Esophagus muscularis mucosa (tissue), 4 donors: Measurements from ENCODE around the gene MARF1. TPM values are rescaled to one million over a fixed set of nuclear protein-coding genes. Genes with fewer than 3 reads are reported as not detected.

Experiments used
- DNase-seq: peaks from one replicate; pipeline ENCODE4 v3.0.0-alpha.2; 2017; ENCODE audit errors: extremely low spot score
- H3K27ac ChIP-seq, 4 donors: fragments of 200-600 bp; sonication (generic); replicated peaks in 1 of 4; 1 replicate in 3 of 4; 2 replicates in 1 of 4; pipeline ENCODE4 v1.5.1; 2016 to 2019; ENCODE audit warnings: mild to moderate bottlenecking in 1 of 4
- H3K27me3 ChIP-seq, 4 donors: fragments of 200-600 bp; sonication (generic); one replicate each; pipeline versions ENCODE4 v1.5.1 to v1.6.0; 2016 to 2019
- H3K36me3 ChIP-seq, 4 donors: fragments of 200-600 bp; sonication (generic); one replicate each; pipeline ENCODE4 v1.5.1; 2016 to 2019
- H3K4me1 ChIP-seq, 4 donors: fragments of 200-600 bp; sonication (generic); one replicate each; pipeline ENCODE4 v1.5.1; 2016 to 2019
- H3K4me3 ChIP-seq, 4 donors: fragments of 200-600 bp; sonication (generic); 1 replicate in 2 of 4; 2 replicates in 2 of 4; pipeline ENCODE4 v1.5.1; 2016 to 2019; ENCODE audit warnings: mild to moderate bottlenecking in 4 of 4, moderate library complexity in 1 of 4
- H3K9me3 ChIP-seq, 4 donors: fragments of 200-600 bp; sonication (generic); 1 replicate in 3 of 4; 2 replicates in 1 of 4; pipeline ENCODE4 v1.5.1; 2016 to 2019
- EP300 ChIP-seq: sonication (generic); formaldehyde crosslinking; IDR thresholded peaks from one replicate; pipeline ENCODE4 v1.6.1; 2017; ENCODE audit warnings: antibody characterized with exemption
- POLR2A ChIP-seq: fragments of 450-650 bp; IDR thresholded peaks from one replicate; pipeline ENCODE4 v1.6.1; 2017; ENCODE audit warnings: antibody characterized with exemption, moderate library complexity, mild to moderate bottlenecking, low read depth
- POLR2AphosphoS5 ChIP-seq, 2 donors: sonication (generic); formaldehyde crosslinking; IDR thresholded peaks; one replicate each; pipeline ENCODE4 v1.6.1; 2017; ENCODE audit warnings: antibody characterized with exemption in 2 of 2
- WGBS: methylation state at CpG from one replicate; pipeline ENCODE4 v1.1.5; 2018; 5-methylcytosine and 5-hydroxymethylcytosine counted together
- intact Hi-C: fragments of 100-400 bp; cut with DNase I; formaldehyde crosslinking; loops from one replicate; pipeline ENCODE4 v1.15.1; 2023
- total RNA-seq, 4 donors: library from RNA; depleted of rRNA; stranded (reverse); fragments of >200 nt; gene quantifications; one replicate each; pipeline versions ENCODE4 v1.1.0 to v1.2.1, GENCODE V29; 2016
- TF ChIP-seq, protein P1 (sequence below), 3 experiments: fragments of 200-600 bp in 2 of 3; fragments of 450-650 bp in 1 of 3; sonication (generic) in 2 of 3; IDR thresholded peaks; one replicate each; pipeline ENCODE4 v1.5.1; 2017 to 2019; ENCODE audit warnings: antibody characterized with exemption in 3 of 3, mild to moderate bottlenecking in 2 of 3, moderate library complexity in 1 of 3

MARF1 gene
- total RNA-seq, 4 donors from 2014 or later: 36.6 to 57.3 (median 52.0) TPM

DNA sequence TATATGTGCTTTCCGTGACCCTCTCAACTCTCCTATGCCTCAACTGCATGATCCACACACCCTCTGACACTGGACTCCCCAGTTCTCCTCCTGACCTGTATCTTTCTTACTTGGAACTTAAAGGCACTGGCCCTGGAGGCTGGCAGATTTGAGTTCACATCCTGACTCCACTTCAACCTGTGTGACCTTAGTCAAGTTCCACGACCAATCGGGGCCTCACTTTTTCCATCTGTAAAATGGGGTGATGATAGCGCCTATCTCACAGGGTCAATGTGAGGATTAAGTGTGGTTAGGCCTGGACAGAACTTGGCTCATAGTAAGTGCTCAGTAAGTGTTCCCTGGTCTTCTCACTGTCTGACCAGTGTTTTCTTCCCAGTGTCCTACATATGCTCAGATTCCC lies 25.1 kb downstream of the MARF1 start:
- H3K27ac ChIP-seq: no peak overlapping the region
- WGBS: 95% methylated on average over 4 of the region's 4 CpGs
- intact Hi-C loops: loop anchor here (10.0 kb wide), 1 partner anchor 193 kb away; no protein-coding TSS in a partner anchor
- H3K9me3 ChIP-seq: no peaks in the 10 kb centered on the region
- no peaks in the 10 kb centered on the region for H3K27me3 ChIP-seq
- DNase-seq: no peak
- H3K4me1 ChIP-seq: no peaks in the 10 kb centered on the region
- H3K36me3 ChIP-seq: peaks cover 66 to 100% (median 98%) of the 10 kb centered on the region in 4 donors
- H3K4me3 ChIP-seq: no peak overlapping the region
- TF ChIP-seq, protein P1, sequence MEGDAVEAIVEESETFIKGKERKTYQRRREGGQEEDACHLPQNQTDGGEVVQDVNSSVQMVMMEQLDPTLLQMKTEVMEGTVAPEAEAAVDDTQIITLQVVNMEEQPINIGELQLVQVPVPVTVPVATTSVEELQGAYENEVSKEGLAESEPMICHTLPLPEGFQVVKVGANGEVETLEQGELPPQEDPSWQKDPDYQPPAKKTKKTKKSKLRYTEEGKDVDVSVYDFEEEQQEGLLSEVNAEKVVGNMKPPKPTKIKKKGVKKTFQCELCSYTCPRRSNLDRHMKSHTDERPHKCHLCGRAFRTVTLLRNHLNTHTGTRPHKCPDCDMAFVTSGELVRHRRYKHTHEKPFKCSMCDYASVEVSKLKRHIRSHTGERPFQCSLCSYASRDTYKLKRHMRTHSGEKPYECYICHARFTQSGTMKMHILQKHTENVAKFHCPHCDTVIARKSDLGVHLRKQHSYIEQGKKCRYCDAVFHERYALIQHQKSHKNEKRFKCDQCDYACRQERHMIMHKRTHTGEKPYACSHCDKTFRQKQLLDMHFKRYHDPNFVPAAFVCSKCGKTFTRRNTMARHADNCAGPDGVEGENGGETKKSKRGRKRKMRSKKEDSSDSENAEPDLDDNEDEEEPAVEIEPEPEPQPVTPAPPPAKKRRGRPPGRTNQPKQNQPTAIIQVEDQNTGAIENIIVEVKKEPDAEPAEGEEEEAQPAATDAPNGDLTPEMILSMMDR (IDR thresholded peaks at IDR 0.05): no peak
- TF ChIP-seq POLR2AphosphoS5 (IDR thresholded peaks at IDR 0.05): no peak
- no peak for TF ChIP-seq POLR2A
- TF ChIP-seq EP300: no peak

- TF ChIP-seq POLR2A: no peak
- TF ChIP-seq POLR2AphosphoS5 (IDR thresholded peaks at IDR 0.05): no peak
- no peak for TF ChIP-seq EP300
- TF ChIP-seq, protein P1 (IDR thresholded peaks at IDR 0.05): no peak
- Histone ChIP-seq H3K4me3 (no peak overlapping the region), H3K9me3 (no peaks in the 10 kb centered on the region), H3K27me3 (no peaks in the 10 kb centered on the region), H3K4me1 (no peaks in the 10 kb centered on the region), H3K27ac (no peak overlapping the region), H3K36me3 (peaks cover 74 to 100% (median 98%) of the 10 kb centered on the region in 4 donors)
- no peak for DNase-seq
- 89% methylated on average over 11 of the region's 11 CpGs for WGBS
- intact Hi-C loops: loop anchor here (10.0 kb wide), 1 partner anchor 192 kb away; no protein-coding TSS in a partner anchor
These were observed 26.3 kb downstream of the MARF1 start for GRCh38 chr16:15616475-15617165.

DNA sequence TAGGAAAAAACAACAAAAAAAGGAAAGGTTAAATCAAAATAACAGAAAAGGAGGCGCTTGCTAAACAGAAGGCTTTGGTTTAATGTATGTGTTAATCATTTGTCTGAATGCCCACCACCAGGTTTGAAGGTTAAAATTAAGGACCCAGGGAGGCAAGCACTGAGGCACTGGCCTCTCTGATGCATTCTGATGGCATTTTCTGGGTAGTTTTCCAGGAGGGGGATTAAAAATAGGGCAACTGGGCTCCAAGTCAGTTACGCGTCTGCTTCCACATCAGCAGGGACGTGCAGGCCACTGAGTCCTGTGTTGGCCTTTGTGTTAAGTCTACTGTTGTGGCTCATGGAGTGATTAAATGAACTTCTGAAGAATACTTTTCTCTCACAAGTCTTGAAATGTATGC lies 26.9 kb downstream of the MARF1 start:
- Histone ChIP-seq H3K9me3 (no peaks in the 10 kb centered on the region), H3K27me3 (no peaks in the 10 kb centered on the region), H3K4me1 (no peaks in the 10 kb centered on the region), H3K4me3 (no peak overlapping the region), H3K27ac (no peak overlapping the region), H3K36me3 (peaks cover 75 to 100% (median 98%) of the 10 kb centered on the region in 4 donors)
- DNase-seq: no peak
- intact Hi-C loops: loop anchor here (10.0 kb wide), 1 partner anchor 191 kb away; no protein-coding TSS in a partner anchor
- 93% methylated on average over 4 of the region's 4 CpGs for WGBS
- TF ChIP-seq, protein P1 (IDR thresholded peaks at IDR 0.05): no peak
- TF ChIP-seq POLR2A (no peak), POLR2AphosphoS5 (IDR thresholded peaks at IDR 0.05) (no peak), EP300 (no peak)

DNA sequence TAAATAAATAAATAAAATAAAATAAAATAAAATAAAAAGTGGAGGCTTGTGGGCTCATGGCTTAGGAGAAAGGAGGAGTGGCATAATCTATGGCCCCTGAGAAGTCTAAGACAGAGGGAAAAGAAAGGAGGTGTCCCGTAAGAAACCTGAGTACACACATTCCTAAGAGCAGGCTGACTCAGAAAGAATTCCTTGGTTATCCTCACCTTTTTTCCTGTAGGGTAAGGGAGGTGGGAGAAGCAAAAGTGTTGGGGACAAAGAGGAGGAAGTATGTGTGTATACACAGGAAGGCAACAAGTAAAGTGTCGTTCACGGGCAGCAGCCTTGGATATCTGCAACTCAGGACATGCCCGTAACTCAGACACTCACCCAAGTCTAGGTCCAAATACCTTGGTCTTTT lies 29.3 kb downstream of the MARF1 start:
- Histone ChIP-seq H3K36me3 (peaks cover 70 to 100% (median 96%) of the 10 kb centered on the region in 4 donors), H3K4me1 (no peaks in the 10 kb centered on the region), H3K27ac (no peak overlapping the region), H3K27me3 (no peaks in the 10 kb centered on the region), H3K4me3 (no peak overlapping the region), H3K9me3 (no peaks in the 10 kb centered on the region)
- TF ChIP-seq, protein P1 (IDR thresholded peaks at IDR 0.05): no peak
- TF ChIP-seq POLR2A (no peak), POLR2AphosphoS5 (IDR thresholded peaks at IDR 0.05) (no peak), EP300 (no peak)
- DNase-seq: no peak
- intact Hi-C loops: loop anchor here (10.0 kb wide), 1 partner anchor 189 kb away; no protein-coding TSS in a partner anchor
- WGBS: 87% methylated on average over 4 of the region's 4 CpGs
